Medulla oblongata (tissue), 1 donor: ENCODE data around the gene DPP8.
"Not testable (repeated sequence)": the region's sequence is repeated elsewhere in the genome, so short reads cannot be mapped to it uniquely, and the experiment has no call there.

Experiments
- DNase-seq: peaks from one replicate; pipeline ENCODE4 v3.0.0-alpha.2; 2015; ENCODE audit errors: extremely low spot score

The DPP8 gene

DNA sequence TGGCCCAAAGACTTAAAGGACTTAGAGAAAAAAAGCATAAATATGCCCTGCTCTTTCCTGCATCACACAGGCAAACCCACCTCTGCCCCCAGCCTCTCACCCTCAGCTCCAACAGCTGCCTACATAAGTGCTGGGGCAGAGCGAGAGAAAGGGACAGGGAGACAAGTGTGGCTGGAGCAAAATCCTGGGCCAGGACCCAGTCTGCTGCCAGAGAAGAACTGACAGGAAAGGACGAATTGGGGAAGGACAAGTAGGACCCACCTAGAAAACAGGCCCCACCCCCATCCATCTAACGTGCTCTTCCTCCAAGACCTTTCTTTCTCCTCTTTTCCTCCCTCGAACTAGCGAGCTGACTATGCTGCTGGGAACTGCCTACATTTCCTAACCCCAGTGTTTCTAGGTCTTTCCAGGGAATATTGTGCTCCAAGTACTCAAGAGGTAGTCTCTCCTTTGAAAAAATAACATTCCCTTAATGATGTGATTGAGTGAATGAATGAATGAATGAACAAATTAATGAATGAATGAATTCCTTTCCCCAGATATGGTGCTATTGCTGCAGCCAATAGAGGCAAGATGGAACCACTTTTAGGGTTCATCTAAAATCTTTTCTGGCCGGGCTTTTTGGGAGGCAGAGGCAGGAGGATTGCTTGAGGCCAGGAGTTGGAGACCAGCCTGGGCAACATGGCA lies 113.2 kb downstream of the DPP8 start:
- no peak for DNase-seq

DNA sequence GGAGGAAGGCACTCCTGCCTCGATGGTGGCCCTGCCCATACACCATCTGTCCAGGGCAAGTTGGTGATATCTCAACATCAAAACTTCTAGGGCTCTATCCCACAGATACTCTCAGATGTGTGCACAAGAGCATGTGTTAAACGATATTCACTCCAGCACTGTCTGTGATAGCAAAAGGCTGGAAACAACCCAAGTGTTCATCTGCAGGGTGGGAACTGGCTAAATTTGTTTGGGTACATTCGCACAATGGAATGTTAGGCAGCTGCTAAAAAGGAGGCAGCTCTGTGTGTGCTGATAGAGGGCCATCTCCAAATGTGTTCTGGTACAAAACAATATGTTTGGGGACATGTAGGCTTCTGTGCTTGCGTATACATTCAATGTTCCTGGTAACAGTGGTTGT lies 114.5 kb downstream of the DPP8 start:
- DNase-seq, result no peak

DNA sequence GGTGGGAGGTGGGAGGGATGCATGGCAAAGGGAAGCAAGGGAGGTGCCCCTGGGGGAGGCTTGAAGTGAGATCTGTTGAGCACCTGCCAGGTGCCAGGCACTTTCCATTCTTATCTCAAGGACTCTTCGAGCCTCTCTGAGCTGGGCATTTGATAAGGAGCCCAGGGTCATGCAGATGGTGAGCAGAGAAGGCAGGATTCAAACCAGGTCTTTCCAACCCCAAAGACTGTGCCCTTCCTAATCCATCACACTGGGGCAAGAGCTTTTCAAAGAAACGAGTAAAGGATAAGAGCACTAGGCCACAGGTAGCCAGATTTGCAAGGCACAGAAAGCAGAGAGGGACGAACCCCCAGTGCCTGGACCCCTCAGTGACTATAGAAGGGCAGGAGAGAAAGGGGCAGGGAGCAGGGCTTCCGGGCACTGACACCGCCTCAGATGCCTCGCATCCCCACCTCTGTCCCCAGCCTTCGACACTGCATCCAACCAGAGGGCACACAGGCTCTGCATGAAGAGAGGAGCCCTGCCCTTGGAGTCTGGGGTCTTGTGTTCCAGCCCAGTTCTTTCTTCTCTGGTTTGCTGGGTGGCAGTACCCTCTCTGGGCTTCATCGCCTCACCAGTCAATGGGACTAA lies 115.8 kb downstream of the DPP8 start:
- no peak for DNase-seq

GRCh38 chr15:65400760-65401610 lies 116.5 kb downstream of the DPP8 start:
- DNase-seq, result peak; percentile 77

GRCh38 chr15:65399997-65400396 lies 117.5 kb downstream of the DPP8 start:
- no peak for DNase-seq

GRCh38 chr15:65399001-65399706 lies 118.3 kb downstream of the DPP8 start:
- DNase-seq, result no peak

DNA sequence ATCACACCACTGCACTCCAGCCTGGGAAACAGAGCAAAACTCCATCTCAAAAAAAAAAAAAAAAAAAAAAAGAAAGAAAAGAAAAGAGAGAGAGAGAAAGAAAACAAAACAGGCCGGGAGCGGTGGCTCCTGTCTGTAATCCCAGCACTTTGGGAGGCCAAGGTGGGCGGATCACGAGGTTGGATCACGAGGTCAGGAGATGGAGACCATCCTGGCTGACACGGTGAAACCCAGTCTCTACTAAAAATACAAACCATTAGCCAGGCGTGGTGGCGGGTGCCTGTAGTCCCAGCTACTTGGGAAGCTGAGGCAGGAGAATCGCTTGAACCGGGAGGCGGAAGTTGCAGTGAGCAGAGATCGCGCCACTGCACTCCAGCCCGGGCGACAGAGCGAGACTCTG lies 119.0 kb downstream of the DPP8 start:
- DNase-seq, result not testable (repeated sequence)

- no peak for DNase-seq
Observed at GRCh38 chr15:65396965-65397317, 120.5 kb downstream of the DPP8 start.

- DNase-seq, result no peak
Observed at GRCh38 chr15:65396283-65396964, 121.1 kb downstream of the DPP8 start.

DNA sequence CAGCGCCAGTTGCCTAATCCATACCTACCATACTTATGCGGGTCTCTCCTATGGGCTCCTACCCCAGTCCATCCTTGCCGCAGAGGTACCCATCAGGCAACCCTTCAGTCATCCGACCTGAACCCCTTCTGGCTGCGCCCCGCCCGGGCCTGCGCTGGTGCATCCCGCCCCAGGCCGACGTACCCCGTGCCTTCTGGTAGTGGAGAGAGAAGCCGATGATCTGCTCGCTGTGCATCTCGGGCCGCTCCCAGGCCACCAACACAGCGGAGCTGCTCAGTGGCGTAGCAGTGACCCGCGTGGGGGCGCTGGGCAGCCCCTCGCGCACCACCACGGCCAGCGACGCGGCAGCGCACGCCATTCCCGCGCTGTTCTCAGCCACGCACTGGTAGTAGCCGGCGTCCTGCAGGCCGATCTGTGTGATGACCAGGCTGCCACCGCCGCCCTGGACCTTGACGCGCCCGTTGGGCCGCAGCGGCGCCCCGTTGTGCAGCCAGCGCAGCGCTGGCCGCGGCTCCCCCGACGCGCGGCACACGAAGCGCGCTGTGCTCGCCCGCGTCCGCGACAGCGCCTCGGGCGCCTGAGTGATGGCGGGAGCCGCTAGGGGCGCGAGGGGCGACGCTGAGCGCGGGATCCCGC lies 121.8 kb downstream of the DPP8 start:
- no peak for DNase-seq

DNA sequence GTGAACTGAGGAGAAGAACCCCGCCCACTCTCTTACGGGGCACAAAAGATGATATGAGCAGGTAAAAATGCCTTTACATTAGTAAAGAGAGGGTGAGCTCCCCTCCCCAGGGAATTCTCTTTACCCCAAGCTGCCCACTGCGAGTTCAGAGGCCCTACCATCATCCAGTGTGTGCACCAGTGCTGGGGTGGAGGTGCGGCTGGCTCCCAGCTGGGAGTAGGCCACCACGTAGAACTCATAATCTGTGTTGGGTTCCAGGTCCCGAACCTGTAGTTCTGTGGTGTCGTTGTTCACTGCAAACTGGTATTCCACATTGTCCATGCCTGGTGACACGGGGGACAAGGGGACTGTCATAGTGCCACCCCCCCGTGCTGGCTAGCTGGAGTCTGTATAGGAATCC lies 122.6 kb downstream of the DPP8 start:
- DNase-seq, result no peak

DNA sequence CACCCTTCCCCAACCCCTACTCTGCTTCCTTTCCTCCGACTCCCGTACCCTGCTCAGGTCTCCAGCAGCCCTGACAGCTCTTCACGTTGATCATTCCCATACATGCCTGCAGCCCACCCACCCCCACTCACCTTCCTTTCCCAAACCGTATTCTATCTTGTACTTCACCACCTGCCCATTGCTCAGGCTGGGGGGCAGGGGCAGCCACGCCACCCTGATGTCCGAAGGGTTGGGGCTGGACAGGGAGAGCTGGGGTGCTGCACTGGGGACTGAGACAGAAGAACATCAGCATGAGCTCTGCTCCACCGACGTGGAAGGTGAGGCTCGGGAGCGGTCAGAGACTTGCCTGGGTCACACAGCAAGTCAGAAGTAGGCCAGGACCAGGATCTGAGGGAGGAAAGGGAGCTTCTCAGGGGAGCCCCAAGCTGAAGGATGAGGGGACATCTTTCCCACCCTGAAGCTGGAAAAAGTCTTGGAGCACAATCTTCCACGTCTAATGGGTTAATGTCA lies 123.2 kb downstream of the DPP8 start:
- DNase-seq, result no peak

- no peak for DNase-seq
Observed at GRCh38 chr15:65393557-65393956, 123.9 kb downstream of the DPP8 start.

GRCh38 chr15:65393091-65393490 lies 124.4 kb downstream of the DPP8 start:
- DNase-seq, result no peak
